Activated naive CD4-positive, alpha-beta T cell treated with anti-CD3 and anti-CD28 coated beads, Interleukin-2, amount 50 U/mL, for 24 hours (primary cell): Measurements from ENCODE around the gene ANXA8L1.
"Not testable (repeated sequence)": the region's sequence is repeated elsewhere in the genome, so short reads cannot be mapped to it uniquely, and the experiment has no call there.

Experiments
- H3K27ac Mint-ChIP-seq: one replicate; pipeline ENCODE4 v1.8.0; 2021; ENCODE audit warnings: mild to moderate bottlenecking, mixed read lengths
- H3K27me3 Mint-ChIP-seq: one replicate; pipeline ENCODE4 v1.8.0; 2021; ENCODE audit warnings: mixed read lengths
- H3K36me3 Mint-ChIP-seq: one replicate; pipeline ENCODE4 v1.8.0; 2021; ENCODE audit warnings: mixed read lengths
- H3K4me1 Mint-ChIP-seq: one replicate; pipeline ENCODE4 v1.8.0; 2021; ENCODE audit warnings: mixed read lengths
- H3K4me3 Mint-ChIP-seq: one replicate; pipeline ENCODE4 v1.8.0; 2021; ENCODE audit warnings: mild to moderate bottlenecking, mixed read lengths
- H3K9me3 Mint-ChIP-seq: one replicate; pipeline ENCODE4 v1.8.0; 2021; ENCODE audit warnings: mixed read lengths

ANXA8L1 gene, protein sequence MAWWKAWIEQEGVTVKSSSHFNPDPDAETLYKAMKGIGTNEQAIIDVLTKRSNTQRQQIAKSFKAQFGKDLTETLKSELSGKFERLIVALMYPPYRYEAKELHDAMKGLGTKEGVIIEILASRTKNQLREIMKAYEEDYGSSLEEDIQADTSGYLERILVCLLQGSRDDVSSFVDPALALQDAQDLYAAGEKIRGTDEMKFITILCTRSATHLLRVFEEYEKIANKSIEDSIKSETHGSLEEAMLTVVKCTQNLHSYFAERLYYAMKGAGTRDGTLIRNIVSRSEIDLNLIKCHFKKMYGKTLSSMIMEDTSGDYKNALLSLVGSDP

DNA sequence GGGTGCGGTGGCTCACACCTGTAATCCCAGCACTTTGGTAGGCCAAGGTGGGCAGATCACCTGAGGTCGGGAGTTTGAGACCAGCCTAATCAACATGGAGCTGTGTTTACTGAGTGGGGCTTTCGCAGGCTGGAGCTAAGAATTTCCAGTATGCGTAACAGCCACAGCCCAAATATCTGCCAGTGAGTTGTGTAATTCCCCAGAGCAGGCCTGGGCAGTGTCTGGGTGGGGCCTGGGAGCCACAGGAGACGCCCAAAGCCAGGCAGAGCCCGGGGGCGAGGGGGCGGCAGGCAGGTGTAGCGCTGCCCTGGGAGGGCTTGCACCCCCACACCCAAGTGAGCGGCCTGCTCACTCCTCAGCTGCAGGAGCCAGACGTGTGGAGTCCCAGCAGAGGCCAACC, at the start of gene ANXA8L1:
Gene ANXA8L1, plus strand, starts transcription at position 371 of the 400 bp plus-strand sequence. CDS start 76 bp downstream, outside the sequence.
- H3K27me3 Mint-ChIP-seq, H3K36me3 Mint-ChIP-seq, H3K4me3 Mint-ChIP-seq, H3K9me3 Mint-ChIP-seq, H3K27ac Mint-ChIP-seq, H3K4me1 Mint-ChIP-seq: not testable (repeated sequence)

DNA sequence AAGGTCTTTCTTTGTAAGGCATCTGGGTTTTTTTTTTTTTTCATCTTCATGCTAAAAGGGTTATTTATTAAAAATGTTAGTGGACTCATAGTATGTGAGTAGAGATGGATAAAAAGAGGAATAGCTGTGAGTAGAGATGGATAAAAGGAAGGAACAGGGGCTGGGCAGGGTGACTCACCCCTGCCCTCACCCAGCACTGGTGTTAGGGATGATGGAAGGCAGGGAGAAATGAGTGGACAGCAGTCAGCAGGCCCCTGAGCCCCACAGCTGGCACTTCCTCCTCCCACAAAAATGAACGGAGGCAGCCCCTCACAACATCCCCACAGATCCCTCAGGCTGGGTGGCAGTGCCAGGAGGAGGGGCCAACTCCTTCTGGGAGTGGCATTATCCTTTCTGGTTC, 49.5 kb upstream of the ANXA8L1 start:
- Mint-ChIP-seq H3K27ac (no peak overlapping the region), H3K4me3 (no peak overlapping the region), H3K27me3 (no peaks in the 10 kb centered on the region), H3K9me3 (no peaks in the 10 kb centered on the region), H3K36me3 (no peaks in the 10 kb centered on the region), H3K4me1 (no peaks in the 10 kb centered on the region)

DNA sequence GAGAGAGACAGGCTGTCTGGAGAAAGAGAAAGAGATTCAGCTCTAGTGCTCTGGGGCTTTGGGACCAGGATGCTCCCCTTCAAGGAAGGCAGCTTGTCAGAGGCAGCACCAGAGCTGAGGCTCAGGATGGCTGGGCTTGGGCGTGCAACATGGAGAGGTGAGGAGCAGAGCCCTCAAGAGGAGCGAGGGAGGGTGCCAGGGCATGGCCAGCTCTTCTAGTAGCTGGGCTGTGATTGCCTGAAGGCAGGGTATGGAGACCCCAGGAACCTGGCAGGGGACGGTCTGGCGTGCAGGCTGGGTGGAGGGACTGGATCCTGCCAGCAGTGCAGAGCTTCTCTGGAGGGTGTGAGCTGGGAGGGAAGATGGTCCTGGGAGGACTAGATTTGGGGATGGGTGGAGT, 48.6 kb upstream of the ANXA8L1 start:
- Mint-ChIP-seq H3K36me3 (no peaks in the 10 kb centered on the region), H3K27ac (no peak overlapping the region), H3K4me1 (no peaks in the 10 kb centered on the region), H3K9me3 (no peaks in the 10 kb centered on the region), H3K27me3 (no peaks in the 10 kb centered on the region), H3K4me3 (no peak overlapping the region)

DNA sequence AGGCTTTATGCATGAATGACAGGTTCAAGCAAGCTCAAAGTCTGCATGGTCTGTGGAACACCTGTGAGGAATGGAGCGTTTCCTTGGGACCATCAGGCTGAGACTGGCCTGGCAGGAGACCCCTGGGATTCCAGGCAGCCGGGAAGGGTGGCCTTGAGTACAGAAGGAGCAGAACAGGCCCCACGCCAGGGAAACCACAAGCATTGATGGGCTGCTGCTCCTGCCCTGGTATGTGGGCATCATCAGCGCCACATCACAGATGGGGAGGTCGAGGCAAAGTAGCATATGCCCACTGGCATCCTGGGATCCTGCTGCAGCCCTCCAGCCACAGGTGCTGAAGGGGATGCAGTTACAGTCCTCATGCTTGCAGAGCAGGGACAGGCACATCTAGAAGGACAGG, 47.9 kb upstream of the ANXA8L1 start:
- H3K4me1 Mint-ChIP-seq = no peaks in the 10 kb centered on the region
- no peaks in the 10 kb centered on the region for H3K27me3 Mint-ChIP-seq
- H3K9me3 Mint-ChIP-seq = no peaks in the 10 kb centered on the region
- H3K27ac Mint-ChIP-seq = no peak overlapping the region
- no peaks in the 10 kb centered on the region for H3K36me3 Mint-ChIP-seq
- H3K4me3 Mint-ChIP-seq = no peak overlapping the region

DNA sequence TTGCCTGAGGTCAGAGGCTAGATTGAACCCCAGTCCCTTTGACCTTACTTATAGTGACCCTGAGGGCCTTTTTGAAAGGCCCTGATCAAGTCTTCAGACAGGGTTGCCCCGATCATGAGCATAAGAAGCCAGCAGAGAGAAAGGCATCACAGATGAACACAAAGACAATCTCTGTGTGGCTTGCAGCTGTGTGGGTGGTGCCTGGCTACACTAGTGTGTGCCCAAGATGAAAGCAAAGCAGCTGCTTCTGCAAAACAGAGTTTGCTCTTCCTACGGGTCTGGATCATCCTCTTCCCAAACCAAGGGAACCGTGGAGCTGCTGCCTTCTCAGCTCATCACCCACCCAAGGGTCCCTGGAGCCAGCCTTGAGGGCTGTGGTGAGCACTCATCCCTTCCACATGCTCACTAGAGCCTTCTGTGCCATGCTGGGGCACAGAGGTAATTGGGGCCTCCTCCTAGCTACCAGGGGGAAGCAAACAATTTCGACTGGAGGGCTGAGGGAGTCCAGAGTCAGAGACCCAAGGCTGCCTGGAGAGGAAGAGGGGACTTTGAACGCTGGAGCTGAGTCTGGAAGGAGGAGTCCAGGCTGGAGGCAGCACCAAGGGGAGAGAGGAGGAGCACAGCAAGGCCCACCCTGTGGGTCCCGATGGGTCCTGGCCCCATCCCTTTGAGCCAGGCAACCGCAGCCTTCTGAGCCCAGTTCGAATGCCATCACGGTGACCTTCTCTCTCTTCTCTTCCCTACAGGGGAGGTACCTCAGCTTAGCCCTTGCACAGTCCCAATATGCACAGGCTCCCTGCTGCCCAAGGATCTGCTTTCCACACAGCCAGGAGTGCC, 46.5 kb upstream of the ANXA8L1 start:
- no peaks in the 10 kb centered on the region for H3K4me1 Mint-ChIP-seq
- H3K4me3 Mint-ChIP-seq = no peak overlapping the region
- H3K9me3 Mint-ChIP-seq = no peaks in the 10 kb centered on the region
- H3K36me3 Mint-ChIP-seq = no peaks in the 10 kb centered on the region
- H3K27ac Mint-ChIP-seq = no peak overlapping the region
- H3K27me3 Mint-ChIP-seq = no peaks in the 10 kb centered on the region

DNA sequence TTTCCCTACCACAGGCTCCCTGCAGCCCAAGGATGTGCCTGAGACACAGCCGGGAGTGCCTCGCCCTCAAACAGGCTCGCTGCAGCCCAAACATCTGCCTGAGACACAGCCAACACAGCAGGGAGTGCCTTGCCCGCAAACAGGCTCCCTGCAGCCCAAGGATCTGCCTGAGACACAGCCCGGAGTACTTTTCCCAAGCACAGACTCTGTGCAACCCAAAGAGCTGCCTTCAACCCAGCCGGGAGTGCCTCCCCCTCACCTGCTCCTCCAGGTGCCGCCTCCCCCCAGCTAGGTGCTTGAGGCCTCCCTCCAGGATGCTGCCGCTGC, 45.9 kb upstream of the ANXA8L1 start:
- no peaks in the 10 kb centered on the region for H3K4me1 Mint-ChIP-seq
- no peak overlapping the region for H3K27ac Mint-ChIP-seq
- no peaks in the 10 kb centered on the region for H3K36me3 Mint-ChIP-seq
- H3K4me3 Mint-ChIP-seq = no peak overlapping the region
- H3K27me3 Mint-ChIP-seq = no peaks in the 10 kb centered on the region
- H3K9me3 Mint-ChIP-seq = no peaks in the 10 kb centered on the region

DNA sequence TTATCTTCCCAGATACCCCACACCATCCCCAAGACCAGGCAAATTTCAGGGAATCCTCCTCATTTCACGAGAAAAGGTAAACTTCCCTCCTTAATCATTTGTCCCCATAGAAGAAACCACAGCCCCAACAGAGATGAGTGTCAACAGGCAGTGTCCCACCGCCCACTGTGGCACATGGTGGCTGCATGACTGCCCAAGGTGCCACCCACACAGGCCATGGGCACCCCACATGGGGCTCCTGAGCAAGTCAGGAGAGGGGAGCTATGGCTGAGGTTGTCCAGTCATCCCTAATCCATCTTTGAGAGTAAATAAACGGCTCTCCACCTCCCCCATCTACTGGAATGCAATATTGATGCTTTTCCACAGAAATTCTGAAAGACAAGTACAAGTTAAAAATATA, 44.7 kb upstream of the ANXA8L1 start:
- Mint-ChIP-seq H3K27ac (no peak overlapping the region), H3K36me3 (no peaks in the 10 kb centered on the region), H3K4me1 (no peaks in the 10 kb centered on the region), H3K9me3 (no peaks in the 10 kb centered on the region), H3K27me3 (no peaks in the 10 kb centered on the region), H3K4me3 (no peak overlapping the region)

DNA sequence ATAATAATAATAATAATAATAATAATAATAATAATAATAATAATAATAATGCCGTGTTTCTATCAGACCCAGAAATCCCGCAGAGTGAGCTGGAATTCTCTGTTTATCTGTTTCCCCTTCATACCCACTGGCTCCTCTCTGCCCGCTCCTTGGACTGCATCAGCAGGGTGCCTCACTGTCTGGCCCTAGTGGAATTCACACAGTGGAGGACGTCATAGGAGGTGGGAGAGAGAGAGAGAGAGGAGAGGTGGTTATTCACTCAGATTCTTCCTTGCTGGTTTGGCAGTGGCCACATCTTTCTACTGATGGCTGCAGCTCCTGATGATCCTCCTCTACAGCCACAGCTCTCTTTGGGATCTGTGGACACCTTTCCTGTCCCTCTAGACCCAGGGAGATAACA, 10.1 kb upstream of the ANXA8L1 start:
- H3K27ac Mint-ChIP-seq, H3K9me3 Mint-ChIP-seq, H3K4me1 Mint-ChIP-seq, H3K4me3 Mint-ChIP-seq, H3K36me3 Mint-ChIP-seq, H3K27me3 Mint-ChIP-seq: not testable (repeated sequence)

DNA sequence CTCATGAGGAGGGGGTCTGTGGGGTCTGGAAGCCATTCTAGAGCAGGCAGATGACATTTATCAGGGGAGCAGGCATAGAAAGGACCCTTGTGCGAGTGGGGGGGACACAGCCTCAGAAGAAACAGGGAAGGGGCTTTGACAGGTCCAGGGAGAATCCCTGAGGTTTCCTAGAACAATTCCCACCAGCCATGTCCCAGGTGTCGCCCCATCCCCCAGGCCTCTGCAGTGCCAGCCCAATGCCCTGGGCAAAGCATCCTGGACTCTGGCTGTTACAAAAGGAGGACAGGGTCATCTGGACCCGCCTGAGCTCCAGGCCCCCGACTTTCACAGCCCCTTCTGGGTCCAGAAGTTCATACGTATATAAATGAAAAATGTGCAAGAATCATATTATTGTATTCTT, 8.4 kb upstream of the ANXA8L1 start:
- H3K4me3 Mint-ChIP-seq, H3K27ac Mint-ChIP-seq, H3K9me3 Mint-ChIP-seq, H3K36me3 Mint-ChIP-seq, H3K27me3 Mint-ChIP-seq, H3K4me1 Mint-ChIP-seq: not testable (repeated sequence)

DNA sequence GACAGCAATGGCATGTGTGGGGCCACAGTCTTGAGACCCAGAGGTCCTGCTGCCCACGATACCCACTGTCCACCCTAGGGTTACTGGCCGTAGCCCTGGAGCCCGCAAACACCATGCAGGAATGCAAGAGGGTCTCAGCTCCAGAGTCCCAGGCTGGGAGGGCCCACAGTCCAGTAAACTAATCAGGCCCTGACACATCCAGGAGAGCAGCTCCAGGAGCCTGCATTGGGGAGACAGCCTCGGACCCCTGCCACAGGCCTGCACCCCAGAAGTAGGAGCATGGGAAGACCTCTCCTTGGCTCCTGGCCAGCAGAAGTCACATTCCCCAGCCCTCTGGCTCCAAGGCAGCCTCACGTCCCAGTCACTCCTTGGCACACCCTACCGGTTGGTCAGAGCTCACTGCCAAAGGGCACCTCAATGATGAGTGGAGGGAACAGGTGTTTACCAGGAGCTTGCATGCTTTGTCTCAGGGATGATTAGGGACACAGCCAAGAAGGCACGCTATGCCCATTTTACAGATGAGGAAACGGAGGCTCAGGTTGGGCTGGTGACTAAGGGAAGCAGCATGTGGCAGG, 7.8 kb upstream of the ANXA8L1 start:
- not testable (repeated sequence) for H3K27ac Mint-ChIP-seq, H3K4me1 Mint-ChIP-seq, H3K36me3 Mint-ChIP-seq, H3K9me3 Mint-ChIP-seq, H3K4me3 Mint-ChIP-seq, H3K27me3 Mint-ChIP-seq

DNA sequence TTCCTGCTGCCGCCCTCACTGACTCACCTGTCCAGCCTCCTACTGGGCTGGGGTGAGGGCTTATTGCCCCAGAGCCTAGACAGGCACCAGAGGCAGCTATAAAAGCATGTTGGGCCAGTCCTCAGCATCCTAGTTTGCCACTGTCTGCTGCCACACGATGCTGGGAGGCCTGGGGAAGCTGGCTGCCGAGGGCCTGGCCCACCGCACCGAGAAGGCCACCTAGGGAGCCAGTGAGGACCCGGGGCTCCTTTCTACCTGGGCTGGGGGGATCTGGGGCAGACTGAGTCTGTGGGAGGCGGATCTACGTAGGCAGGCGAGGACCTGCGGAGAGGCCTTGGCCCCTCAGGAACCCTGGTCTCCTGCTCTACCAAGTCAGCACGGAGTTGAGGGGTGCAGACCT, 6.6 kb upstream of the ANXA8L1 start:
- not testable (repeated sequence) for H3K9me3 Mint-ChIP-seq, H3K36me3 Mint-ChIP-seq, H3K27me3 Mint-ChIP-seq, H3K27ac Mint-ChIP-seq, H3K4me3 Mint-ChIP-seq, H3K4me1 Mint-ChIP-seq

DNA sequence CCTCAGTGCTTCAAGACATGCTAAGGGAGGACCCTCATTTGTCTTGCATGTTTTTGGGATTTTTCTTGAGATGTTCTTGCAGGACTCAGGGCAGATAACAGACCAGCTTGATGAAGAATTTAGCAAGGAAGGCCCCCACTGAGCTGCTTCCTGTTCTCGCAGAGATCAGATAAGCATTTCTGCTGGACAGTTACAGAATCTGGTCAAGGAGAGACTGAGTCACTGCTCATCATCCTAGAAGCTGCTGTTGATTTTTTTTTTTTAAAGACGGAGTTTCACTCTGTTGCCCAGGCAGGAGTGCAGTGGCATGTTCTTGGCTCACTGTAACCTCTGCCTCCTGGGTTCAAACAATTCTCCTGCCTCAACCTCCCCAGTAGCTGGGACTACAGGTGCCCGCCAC, 1.2 kb upstream of the ANXA8L1 start:
- not testable (repeated sequence) for H3K36me3 Mint-ChIP-seq, H3K4me3 Mint-ChIP-seq, H3K9me3 Mint-ChIP-seq, H3K4me1 Mint-ChIP-seq, H3K27me3 Mint-ChIP-seq, H3K27ac Mint-ChIP-seq

DNA sequence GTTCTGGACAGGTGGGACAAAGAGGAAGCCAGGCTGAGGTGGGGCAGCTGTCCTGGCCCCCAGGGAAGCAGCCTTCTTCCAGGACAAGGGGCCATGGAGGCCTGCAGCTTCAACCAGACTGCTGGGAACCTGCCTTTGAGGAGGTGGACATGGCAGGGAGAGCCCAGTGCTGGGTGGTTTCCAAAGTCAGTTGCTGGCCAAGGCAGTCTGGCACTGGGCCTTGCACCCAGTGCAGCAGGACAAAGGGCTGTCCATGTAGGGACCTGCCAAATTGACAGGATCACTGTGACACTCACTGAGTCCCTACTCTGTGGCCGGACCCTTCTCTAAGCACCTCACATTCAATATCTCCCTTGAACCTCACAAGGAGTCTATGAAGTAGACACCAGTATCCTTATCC, 1.4 kb downstream of the ANXA8L1 start:
- not testable (repeated sequence) for H3K9me3 Mint-ChIP-seq, H3K36me3 Mint-ChIP-seq, H3K4me1 Mint-ChIP-seq, H3K27me3 Mint-ChIP-seq, H3K27ac Mint-ChIP-seq, H3K4me3 Mint-ChIP-seq

DNA sequence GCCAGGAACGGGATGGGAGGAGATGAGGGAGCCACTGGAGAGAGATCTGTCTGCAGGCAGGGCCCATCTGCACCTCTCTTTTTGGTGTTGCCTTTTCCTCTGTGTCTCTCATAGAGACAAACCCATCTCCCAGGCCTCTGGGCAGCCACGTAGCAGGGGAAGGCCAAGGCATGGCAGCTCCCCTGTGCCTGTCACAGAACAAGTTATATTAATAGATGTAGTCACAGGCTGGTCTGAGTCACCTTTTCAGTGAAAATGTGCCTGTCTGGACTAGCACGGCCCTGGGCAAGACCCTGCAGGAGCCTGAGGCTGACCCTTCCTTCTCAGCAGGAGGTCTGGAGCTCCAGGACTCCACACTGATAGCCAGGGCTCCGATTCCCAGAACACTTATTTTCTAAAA, 2.1 kb downstream of the ANXA8L1 start:
- not testable (repeated sequence) for H3K36me3 Mint-ChIP-seq, H3K27ac Mint-ChIP-seq, H3K9me3 Mint-ChIP-seq, H3K4me3 Mint-ChIP-seq, H3K4me1 Mint-ChIP-seq, H3K27me3 Mint-ChIP-seq

DNA sequence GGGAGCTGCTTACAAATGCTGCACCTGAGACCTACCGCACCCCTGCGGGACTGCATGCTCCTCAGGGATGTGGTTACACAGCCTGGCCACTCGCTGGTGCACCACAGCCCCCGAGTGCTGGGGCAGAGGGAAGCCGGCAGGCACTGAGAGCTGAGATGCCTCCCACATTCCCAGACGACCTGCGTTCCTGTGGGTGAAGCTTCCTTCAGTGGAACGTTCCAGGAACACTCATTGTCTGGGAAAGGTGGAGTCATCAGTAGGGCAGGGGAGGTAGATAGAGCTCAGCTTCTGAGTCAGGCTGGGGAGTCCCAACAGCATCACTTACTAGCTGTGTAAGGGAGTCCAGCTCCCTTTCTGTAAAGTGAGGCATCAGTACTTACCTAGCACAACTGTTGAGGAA, 2.5 kb downstream of the ANXA8L1 start:
- not testable (repeated sequence) for H3K4me3 Mint-ChIP-seq, H3K27me3 Mint-ChIP-seq, H3K36me3 Mint-ChIP-seq, H3K4me1 Mint-ChIP-seq, H3K9me3 Mint-ChIP-seq, H3K27ac Mint-ChIP-seq

DNA sequence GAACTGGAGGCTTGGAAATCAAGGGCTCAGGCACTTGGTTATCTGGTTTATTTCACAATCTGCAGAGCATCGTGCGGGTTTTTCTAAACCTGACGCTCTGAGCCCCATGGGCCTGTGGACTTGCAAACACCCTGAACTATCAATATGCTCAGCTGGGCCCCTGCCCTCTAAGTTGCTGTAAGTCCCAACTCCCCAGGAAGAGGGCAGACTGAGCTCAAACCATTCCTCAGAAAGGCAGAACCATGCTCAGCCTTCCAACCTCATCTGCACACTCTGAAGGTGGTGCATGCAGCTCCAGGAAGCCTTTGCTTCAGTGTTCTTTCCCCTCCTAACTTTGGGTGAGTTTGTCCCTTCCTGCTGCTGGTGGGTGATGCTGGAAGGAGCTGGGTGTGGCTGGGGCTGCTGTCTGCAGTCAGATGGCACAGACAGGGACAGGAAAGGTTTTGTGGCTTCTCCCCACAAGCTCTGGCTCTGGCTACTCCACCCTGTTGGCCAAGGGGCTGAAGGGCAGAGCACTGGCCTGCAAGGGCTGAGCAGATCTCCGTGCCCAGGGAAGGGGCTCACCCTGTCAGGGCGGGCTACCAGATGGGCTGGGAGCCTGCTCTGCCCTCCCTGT, 3.8 kb downstream of the ANXA8L1 start:
- not testable (repeated sequence) for H3K4me3 Mint-ChIP-seq, H3K36me3 Mint-ChIP-seq, H3K27me3 Mint-ChIP-seq, H3K4me1 Mint-ChIP-seq, H3K9me3 Mint-ChIP-seq, H3K27ac Mint-ChIP-seq
